H1 (cell line): ENCODE results near the gene P2RX6. TPM values are rescaled to one million over a fixed set of nuclear protein-coding genes. Genes with fewer than 3 reads are reported as not detected.
A peak's percentile ranks its signal among the peaks of the same experiment; 100 is the strongest.

ENCODE experiments used
- CTCF ChIA-PET: fragments of 300-600 bp; sonication (Branson Sonifier 250); formaldehyde crosslinking; loops from one replicate; lab custom pipeline; 2021; ENCODE audit not compliant: partially characterized antibody; lab: Charles Lee
- POLR2A ChIA-PET: fragments of 300-600 bp; sonication (Branson Sonifier 250); formaldehyde crosslinking; loops from one replicate; lab custom pipeline; 2021; ENCODE audit warnings: inconsistent platforms; ENCODE audit not compliant: partially characterized antibody; lab: Charles Lee
- DNase-seq, 2 experiments: peaks; one replicate each; pipeline versions ENCODE4 v3.0.0 to v3.0.0-alpha.2; 2010 to 2022; ENCODE audit warnings: low spot score in 2 of 2, low read depth in 1 of 2, mixed read lengths in 1 of 2
- FAIRE-seq: peaks from 2 replicates; lab custom pipeline; 2011; peaks lifted over from hg19 to GRCh38; lab: Jason Lieb, UNC
- H2AFZ ChIP-seq: 2 replicates; pipeline ENCODE4 v1.8.1; 2012; ENCODE audit warnings: low read length, inconsistent platforms
- H2AK5ac ChIP-seq: 2 replicates; pipeline ENCODE4 v1.6.1; 2013; ENCODE audit warnings: low read depth, low read length
- H2BK120ac ChIP-seq: replicated peaks from 2 replicates; pipeline ENCODE3; 2013; ENCODE audit warnings: low read depth, low read length, inconsistent platforms
- H2BK12ac ChIP-seq: 2 replicates; pipeline ENCODE4 v1.6.1; 2013; ENCODE audit warnings: low read depth, low read length
- H2BK15ac ChIP-seq: 2 replicates; pipeline ENCODE4 v1.6.1; 2013; ENCODE audit warnings: low read length
- H2BK20ac ChIP-seq: 2 replicates; pipeline ENCODE4 v1.6.1; 2013; ENCODE audit warnings: low read length
- H2BK5ac ChIP-seq: 2 replicates; pipeline ENCODE4 v1.6.1; 2013; ENCODE audit warnings: low read depth, low read length
- H3K14ac ChIP-seq: 2 replicates; pipeline ENCODE4 v1.6.1; 2013; ENCODE audit warnings: inconsistent platforms; ENCODE audit not compliant: insufficient read length
- H3K18ac ChIP-seq: 2 replicates; pipeline ENCODE4 v1.6.1; 2013; ENCODE audit warnings: low read length; ENCODE audit errors: extremely low read depth
- H3K23ac ChIP-seq: 2 replicates; pipeline ENCODE4 v1.6.1; 2013; ENCODE audit warnings: inconsistent platforms; ENCODE audit not compliant: insufficient read length
- H3K23me2 ChIP-seq: 2 replicates; pipeline ENCODE4 v1.6.1; 2013; ENCODE audit warnings: low read depth, low read length
- H3K27ac ChIP-seq: 2 replicates; pipeline ENCODE4 v1.6.1; 2011; ENCODE audit warnings: low read depth, low read length, inconsistent platforms
- H3K27me3 ChIP-seq, 4 experiments: replicated peaks in 1 of 4; 1 replicate in 1 of 4; 2 replicates in 3 of 4; pipeline versions ENCODE4 v1.6.1 to v1.8.1; 2011 to 2013; ENCODE audit warnings: low read length in 3 of 4, mild to moderate bottlenecking in 3 of 4, inconsistent platforms in 2 of 4, mixed read lengths in 2 of 4, moderate library complexity in 1 of 4; ENCODE audit not compliant: control insufficient read depth in 3 of 4, insufficient read depth in 3 of 4; ENCODE audit errors: extremely low read depth in 1 of 4
- H3K36me3 ChIP-seq, 4 experiments: 2 replicates each; pipeline versions ENCODE4 v1.6.1 to v1.8.1; 2011 to 2013; ENCODE audit warnings: mild to moderate bottlenecking in 4 of 4, low read length in 3 of 4, moderate library complexity in 2 of 4, control low read depth in 1 of 4, inconsistent platforms in 1 of 4; ENCODE audit not compliant: insufficient read depth in 4 of 4, control insufficient read depth in 2 of 4
- H3K4ac ChIP-seq: replicated peaks from 2 replicates; pipeline ENCODE3; 2013; ENCODE audit warnings: low read length, low read depth, mixed read lengths, inconsistent platforms; ENCODE audit not compliant: insufficient read length
- H3K4me1 ChIP-seq, 4 experiments: replicated peaks in 1 of 4; 1 replicate in 1 of 4; 2 replicates in 3 of 4; pipeline versions ENCODE4 v1.6.1 to v1.8.1; 2011 to 2013; ENCODE audit warnings: low read length in 3 of 4, inconsistent platforms in 2 of 4, mixed read lengths in 1 of 4; ENCODE audit not compliant: insufficient read depth in 4 of 4, control insufficient read depth in 3 of 4
- H3K4me2 ChIP-seq, 2 experiments: 2 replicates each; pipeline versions ENCODE4 v1.6.1 to v1.8.1; 2011 to 2013; ENCODE audit warnings: low read depth in 2 of 2, low read length in 2 of 2, control low read depth in 1 of 2, inconsistent platforms in 1 of 2, mild to moderate bottlenecking in 1 of 2; ENCODE audit not compliant: insufficient read depth in 1 of 2
- H3K4me3 ChIP-seq, 4 experiments: fragments of 200-600, 300-600 bp in 1 of 4; sonication (generic), shearing (Covaris generic), sonication (Bioruptor Twin) in 1 of 4; 2 replicates each; pipeline versions ENCODE4 v1.5.1 to v1.8.1; 2011 to 2016; ENCODE audit warnings: low read length in 4 of 4, low read depth in 3 of 4, control low read depth in 2 of 4, inconsistent platforms in 2 of 4, mild to moderate bottlenecking in 2 of 4, mixed read lengths in 1 of 4, moderate library complexity in 1 of 4; ENCODE audit not compliant: insufficient read depth in 2 of 4; ENCODE audit errors: extremely low read depth in 1 of 4
- H3K56ac ChIP-seq: replicated peaks from 2 replicates; pipeline ENCODE3; 2013; ENCODE audit warnings: low read depth, mild to moderate bottlenecking, mixed read lengths, low read length, inconsistent platforms; ENCODE audit not compliant: insufficient read length
- H3K79me1 ChIP-seq: 2 replicates; pipeline ENCODE4 v1.6.1; 2013; ENCODE audit warnings: low read depth, low read length, control low read depth
- H3K79me2 ChIP-seq, 2 experiments: 2 replicates each; pipeline versions ENCODE4 v1.6.1 to v1.8.1; 2012 to 2013; ENCODE audit warnings: low read length in 2 of 2, mild to moderate bottlenecking in 2 of 2, inconsistent platforms in 1 of 2; ENCODE audit not compliant: insufficient read depth in 2 of 2, control insufficient read depth in 1 of 2
- H3K9ac ChIP-seq, 4 experiments: replicated peaks in 1 of 4; 1 replicate in 1 of 4; 2 replicates in 3 of 4; pipeline versions ENCODE4 v1.6.1 to v1.8.1; 2011 to 2013; ENCODE audit warnings: low read depth in 3 of 4, low read length in 3 of 4, control low read depth in 2 of 4, mild to moderate bottlenecking in 2 of 4, moderate library complexity in 2 of 4, inconsistent platforms in 1 of 4; ENCODE audit errors: extremely low read depth in 1 of 4
- H3K9me3 ChIP-seq, 2 experiments: 2 replicates each; pipeline versions ENCODE4 v1.6.1 to v1.8.1; 2012 to 2013; ENCODE audit warnings: mild to moderate bottlenecking in 2 of 2, moderate library complexity in 2 of 2, control low read depth in 1 of 2, inconsistent platforms in 1 of 2, low read depth in 1 of 2, low read length in 1 of 2, mixed read lengths in 1 of 2; ENCODE audit not compliant: insufficient read depth in 2 of 2
- H4K20me1 ChIP-seq, 2 experiments: replicated peaks in 1 of 2; 2 replicates each; pipeline versions ENCODE3 to v1.8.1; 2011 to 2013; ENCODE audit warnings: inconsistent platforms in 2 of 2, low read length in 2 of 2, mild to moderate bottlenecking in 1 of 2; ENCODE audit not compliant: insufficient read depth in 2 of 2, control insufficient read depth in 1 of 2
- H4K5ac ChIP-seq: 2 replicates; pipeline ENCODE4 v1.6.1; 2013; ENCODE audit warnings: low read length, low read depth, mixed read lengths, inconsistent platforms; ENCODE audit not compliant: insufficient read length
- H4K8ac ChIP-seq: 2 replicates; pipeline ENCODE4 v1.8.0; 2013; ENCODE audit warnings: mild to moderate bottlenecking, moderate library complexity, low read length, inconsistent platforms; ENCODE audit not compliant: insufficient read depth; ENCODE audit errors: extremely low read depth
- H4K91ac ChIP-seq: replicated peaks from 2 replicates; pipeline ENCODE3; 2013; ENCODE audit warnings: low read length, mixed read lengths, inconsistent platforms; ENCODE audit not compliant: insufficient read length
- POLR2A ChIP-seq, 2 experiments: IDR thresholded peaks; 1 replicate in 1 of 2; 2 replicates in 1 of 2; pipeline ENCODE4 v1.6.1; 2011; ENCODE audit warnings: low read depth in 2 of 2, low read length in 2 of 2, mild to moderate bottlenecking in 2 of 2; ENCODE audit errors: control extremely low read depth in 1 of 2
- TCF12 ChIP-seq: IDR thresholded peaks from 2 replicates; pipeline ENCODE4 v1.6.1; 2011; ENCODE audit warnings: low read depth, mild to moderate bottlenecking, low read length
- WGBS, 2 experiments: shearing (Covaris generic) in 1 of 2; methylation state at CpG; one replicate each; pipeline versions ENCODE4 v1.1.6 to v1.1.7; 2013 to 2015; ENCODE audit warnings: low lambda C conversion rate in 2 of 2, mixed read lengths in 2 of 2, inconsistent platforms in 1 of 2, low coverage in 1 of 2, missing lambda C conversion rate in 1 of 2; ENCODE audit not compliant: insufficient replicate concordance in 2 of 2, insufficient coverage in 1 of 2, insufficient read length in 1 of 2; ENCODE audit errors: extremely low coverage in 1 of 2, missing lambda C conversion rate in 1 of 2; 5-methylcytosine and 5-hydroxymethylcytosine counted together
- polyA plus RNA-seq, 7 experiments: library from polyadenylated mRNA; depleted of rRNA in 3 of 7; stranded (reverse) in 5 of 7; unstranded in 2 of 7; fragments of >200 nt in 5 of 7; fragments of 200-250 nt in 2 of 7; gene quantifications; 1 replicate in 5 of 7; 2 replicates in 1 of 7; 4 replicates in 1 of 7; pipeline versions ENCODE4 v1.2.1 to v1.2.3, GENCODE V29; 2011 to 2013; ENCODE audit warnings: missing spikeins in 2 of 7, mixed read lengths in 2 of 7
- total RNA-seq: library from RNA; stranded (reverse); fragmentation: NEBNext Ultra II Directional; extraction: Animal tissue kit (Norgen Biotek cat#: 25700); gene quantifications from 2 replicates; pipeline ENCODE4 v1.2.1, GENCODE V29; 2021

Gene P2RX6
- total and polyA plus RNA-seq, 2 of the 8 experiments (the other 6 are each of a cell fraction or from before 2014, with no cell fraction given): 0.09 TPM; not detected in 1

GRCh38 chr22:20997536-20998257 lies 17.3 kb upstream of the P2RX6 start:
- Histone ChIP-seq H4K8ac (no peak overlapping the region), H3K27me3 (no peaks in the 10 kb centered on the region), H2BK15ac (no peak overlapping the region), H2BK12ac (no peak overlapping the region), H3K4me3 (no peak overlapping the region), H3K79me2 (no peaks in the 10 kb centered on the region; a peak in 1 of 4 replicates), H3K56ac (no peak overlapping the region), H2AK5ac (no peak overlapping the region), H2BK20ac (no peak overlapping the region), H3K27ac (no peak overlapping the region), H3K23me2 (peaks cover 10% of the 10 kb centered on the region; the same call in 1 of the 2 replicates), H3K4ac (no peak overlapping the region), H3K14ac (no peak overlapping the region), H3K9ac (no peak overlapping the region), H4K20me1 (peaks cover 6 to 10% of the 10 kb centered on the region in 2 experiments), H3K18ac (no peak overlapping the region), H2AFZ (no peak overlapping the region), H4K91ac (no peak overlapping the region), H3K4me1 (peaks cover 0 to 8% (median 5%) of the 10 kb centered on the region in 4 experiments; a peak in 5 of 7 replicates), H2BK5ac (no peak overlapping the region), H3K4me2 (no peak overlapping the region), H4K5ac (no peak overlapping the region), H3K9me3 (no peaks in the 10 kb centered on the region), H2BK120ac (no peak overlapping the region), H3K23ac (no peak overlapping the region), H3K79me1 (no peaks in the 10 kb centered on the region; the same call in 1 of the 2 replicates), H3K36me3 (peaks cover 2 to 7% (median 5%) of the 10 kb centered on the region in 4 experiments; a peak in 5 of 8 replicates)
- DNase-seq (no peak), FAIRE-seq (no peak)
- ChIA-PET POLR2A (interaction anchor here (1.4 to 5.5 kb wide), 3 partner anchors 7 to 16 kb away, joined by 3 to 45 read pairs (median 17); partner anchors contain the start of gene LZTR1), CTCF (interaction anchor here (1.4 to 1.7 kb wide), 2 partner anchors 11 to 24 kb away, joined by 4 to 5 read pairs; no protein-coding TSS in a partner anchor)
- peak in 1 of 2 experiments; percentile 6; a peak in 1 of 3 replicates for TF ChIP-seq POLR2A (IDR thresholded peaks at IDR 0.05; ENCODE audit: control extremely low read depth in 1 of 2, low read depth in 2 of 2, low read length in 2 of 2)
- TF ChIP-seq TCF12: no peak
- WGBS, 2 experiments: 94% methylated on average over 13 of the region's 13 CpGs; no CpG with 5 or more reads in 1 of the 2 experiments
